Esophagus (tissue), 2 donors: ENCODE measurements around the gene MORC3. TPM values are rescaled to one million over a fixed set of nuclear protein-coding genes. Genes with fewer than 3 reads are reported as not detected.

Source experiments
- H3K27ac ChIP-seq, 2 donors: one replicate each; pipeline ENCODE4 v1.5.1; 2013; ENCODE audit warnings: low read depth in 2 of 2, mild to moderate bottlenecking in 2 of 2, inconsistent platforms in 1 of 2, low read length in 1 of 2, moderate library complexity in 1 of 2
- H3K27me3 ChIP-seq, 2 donors: one replicate each; pipeline ENCODE4 v1.6.1; 2013; ENCODE audit warnings: low read length in 2 of 2, control low read depth in 1 of 2, mild to moderate bottlenecking in 1 of 2; ENCODE audit not compliant: insufficient read depth in 2 of 2, control insufficient read depth in 1 of 2
- H3K36me3 ChIP-seq, 2 donors: one replicate each; pipeline ENCODE4 v1.6.1; 2013; ENCODE audit warnings: low read length in 1 of 2; ENCODE audit not compliant: control insufficient read depth in 2 of 2, insufficient read depth in 2 of 2
- H3K4me1 ChIP-seq, 2 donors: one replicate each; pipeline ENCODE4 v1.6.1; 2013; ENCODE audit warnings: low read length in 1 of 2; ENCODE audit not compliant: control insufficient read depth in 2 of 2, insufficient read depth in 2 of 2
- H3K4me3 ChIP-seq, 2 donors: one replicate each; pipeline ENCODE4 v1.5.1; 2013; ENCODE audit warnings: low read length in 2 of 2, mild to moderate bottlenecking in 2 of 2, low read depth in 1 of 2, moderate library complexity in 1 of 2
- H3K9me3 ChIP-seq, 2 donors: one replicate each; pipeline ENCODE4 v1.6.1; 2013; ENCODE audit warnings: mild to moderate bottlenecking in 2 of 2, low read depth in 1 of 2, low read length in 1 of 2, moderate library complexity in 1 of 2; ENCODE audit not compliant: control insufficient read depth in 2 of 2, insufficient read depth in 1 of 2
- WGBS, 2 donors: extraction: QIAGEN DNeasy Blood & Tissue Kit; methylation state at CpG; one replicate each; pipeline ENCODE4 v1.1.7; 2013; 5-methylcytosine and 5-hydroxymethylcytosine counted together
- polyA plus RNA-seq, 2 donors: library from polyadenylated mRNA; stranded (reverse); fragments of 200-250 nt; gene quantifications; one replicate each; pipeline ENCODE4 v1.2.3, GENCODE V29; 2013
- donor health status: healthy with polysubstance abuse.
- donor health status: Bipolar disorder and iron deficiency.

The MORC3 gene
- polyA plus RNA-seq, 2 donors = 13.1 to 18.6 TPM

DNA sequence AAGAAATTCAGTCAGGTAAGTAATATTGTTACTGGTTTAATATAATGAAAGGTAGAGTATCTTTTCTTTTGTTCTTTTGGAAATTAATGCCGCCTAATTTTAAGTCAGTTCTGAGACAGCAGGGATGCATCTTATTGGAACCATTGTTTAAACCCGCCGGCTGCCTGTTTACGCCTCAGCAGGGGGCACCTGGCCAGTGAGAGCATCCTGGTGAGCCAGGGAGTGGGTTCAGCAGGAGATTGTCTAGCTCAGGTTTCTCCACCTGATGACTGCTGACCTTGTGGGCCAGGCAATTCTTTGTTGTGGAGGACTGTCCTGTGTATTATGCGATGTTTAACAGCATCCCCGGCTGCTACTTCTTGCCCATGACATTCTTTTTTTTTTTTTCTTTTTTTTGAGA, 95.4 kb downstream of the MORC3 start:
- Histone ChIP-seq H3K27ac (no peak overlapping the region), H3K4me1 (peaks cover 0 to 2% of the 10 kb centered on the region in 2 donors), H3K9me3 (no peaks in the 10 kb centered on the region), H3K27me3 (no peaks in the 10 kb centered on the region), H3K36me3 (peaks cover 5 to 13% of the 10 kb centered on the region in 2 donors), H3K4me3 (no peak overlapping the region)
- 93 to 96% methylated on average over 6 of the region's 6 CpGs for WGBS, 2 donors

DNA sequence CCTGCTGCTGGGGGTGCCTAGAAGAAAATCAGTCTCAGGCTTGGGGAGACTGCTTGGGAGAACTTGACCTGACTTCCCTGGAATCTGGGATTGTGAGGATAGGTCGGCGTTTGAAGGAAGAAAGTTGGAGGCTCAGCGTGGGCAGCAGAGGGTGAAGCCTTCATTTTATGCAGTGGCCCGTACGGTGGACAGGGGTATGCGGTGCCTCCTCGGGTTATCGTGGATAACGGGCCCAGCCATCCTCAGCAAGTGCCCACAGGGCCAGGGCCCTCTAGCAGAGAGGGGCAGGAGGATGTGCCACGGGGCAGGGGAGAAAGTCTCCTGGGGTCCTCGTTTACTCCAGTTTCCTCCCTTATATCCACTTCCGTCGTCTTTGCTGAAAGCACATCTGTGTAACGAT, 99.2 kb downstream of the MORC3 start:
- Histone ChIP-seq H3K9me3 (no peaks in the 10 kb centered on the region), H3K27me3 (no peaks in the 10 kb centered on the region), H3K36me3 (peaks cover 0 to 7% of the 10 kb centered on the region in 2 donors), H3K4me3 (no peak overlapping the region), H3K4me1 (peaks cover 0 to 2% of the 10 kb centered on the region in 2 donors), H3K27ac (no peak overlapping the region)
- WGBS, 2 donors = 82 to 84% methylated on average over 14 of the region's 14 CpGs

DNA sequence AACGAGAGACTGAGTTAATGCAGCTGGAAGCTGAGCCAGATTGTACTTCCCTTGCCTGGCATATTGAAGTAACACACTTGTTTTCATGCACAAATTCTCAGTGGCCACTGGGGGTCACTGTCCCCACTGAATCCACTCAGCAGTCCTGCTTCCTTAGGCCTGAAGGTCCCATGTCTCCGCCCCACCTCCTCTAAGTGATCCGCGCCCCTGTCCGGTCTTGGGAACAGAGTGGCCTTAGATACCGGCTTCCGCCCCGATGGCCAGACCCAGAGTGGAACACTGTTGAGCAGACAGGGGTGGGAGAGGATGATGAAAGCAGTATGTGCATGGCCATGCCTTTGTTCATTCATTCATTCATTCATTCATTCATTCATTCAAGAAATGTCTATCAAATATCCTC, 100.0 kb downstream of the MORC3 start:
- Histone ChIP-seq H3K27ac (no peak overlapping the region), H3K27me3 (no peaks in the 10 kb centered on the region), H3K36me3 (peaks cover 0 to 7% of the 10 kb centered on the region in 2 donors), H3K4me1 (peaks cover 0 to 2% of the 10 kb centered on the region in 2 donors), H3K4me3 (no peak overlapping the region), H3K9me3 (no peaks in the 10 kb centered on the region)
- WGBS, 2 donors = 16 to 17% methylated on average over 8 of the region's 8 CpGs

DNA sequence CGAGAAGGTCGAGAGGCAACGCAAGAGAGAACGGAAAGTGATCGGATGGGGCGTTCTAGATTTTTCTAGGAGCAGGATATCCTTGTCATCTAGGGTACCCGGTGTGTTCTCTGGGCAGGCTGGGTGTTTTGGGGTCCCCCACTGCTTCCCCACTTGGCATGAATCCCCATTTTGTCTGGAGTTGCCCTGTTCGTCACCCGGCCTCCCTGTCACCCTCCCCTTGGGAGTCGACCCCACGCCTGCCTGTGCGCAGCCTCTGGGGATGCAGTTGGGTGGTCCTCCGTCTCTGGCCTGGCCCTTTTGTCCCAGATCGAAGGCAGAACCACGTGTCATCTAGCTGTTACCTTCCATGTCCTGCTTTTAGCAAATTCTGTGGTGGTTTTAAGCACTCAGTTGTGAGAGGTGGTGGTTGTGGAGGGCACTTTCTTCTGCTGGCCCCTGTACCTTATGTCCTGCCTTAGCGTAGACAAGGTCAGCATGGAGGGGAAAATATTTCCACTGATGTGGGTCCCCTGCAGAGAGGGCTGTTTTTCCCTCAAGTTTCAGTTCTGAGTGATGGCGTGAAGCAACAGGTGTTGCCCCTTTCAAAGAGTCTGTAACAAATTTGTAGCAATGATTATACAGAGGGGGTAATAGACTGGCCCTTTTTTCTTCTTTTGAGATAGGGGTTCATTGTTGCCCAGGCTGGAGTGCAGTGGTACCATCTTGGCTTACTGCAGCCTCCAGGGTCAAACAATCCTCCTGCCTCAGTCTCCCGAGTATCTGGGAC, 100.8 kb downstream of the MORC3 start:
- H3K4me3 ChIP-seq = no peak overlapping the region
- H3K9me3 ChIP-seq = no peaks in the 10 kb centered on the region
- H3K36me3 ChIP-seq = peaks cover 0 to 7% of the 10 kb centered on the region in 2 donors
- H3K27me3 ChIP-seq = no peaks in the 10 kb centered on the region
- H3K4me1 ChIP-seq = peaks cover 0 to 2% of the 10 kb centered on the region in 2 donors
- WGBS, 2 donors = 88 to 89% methylated on average over 18 of the region's 18 CpGs
- H3K27ac ChIP-seq = no peak overlapping the region

DNA sequence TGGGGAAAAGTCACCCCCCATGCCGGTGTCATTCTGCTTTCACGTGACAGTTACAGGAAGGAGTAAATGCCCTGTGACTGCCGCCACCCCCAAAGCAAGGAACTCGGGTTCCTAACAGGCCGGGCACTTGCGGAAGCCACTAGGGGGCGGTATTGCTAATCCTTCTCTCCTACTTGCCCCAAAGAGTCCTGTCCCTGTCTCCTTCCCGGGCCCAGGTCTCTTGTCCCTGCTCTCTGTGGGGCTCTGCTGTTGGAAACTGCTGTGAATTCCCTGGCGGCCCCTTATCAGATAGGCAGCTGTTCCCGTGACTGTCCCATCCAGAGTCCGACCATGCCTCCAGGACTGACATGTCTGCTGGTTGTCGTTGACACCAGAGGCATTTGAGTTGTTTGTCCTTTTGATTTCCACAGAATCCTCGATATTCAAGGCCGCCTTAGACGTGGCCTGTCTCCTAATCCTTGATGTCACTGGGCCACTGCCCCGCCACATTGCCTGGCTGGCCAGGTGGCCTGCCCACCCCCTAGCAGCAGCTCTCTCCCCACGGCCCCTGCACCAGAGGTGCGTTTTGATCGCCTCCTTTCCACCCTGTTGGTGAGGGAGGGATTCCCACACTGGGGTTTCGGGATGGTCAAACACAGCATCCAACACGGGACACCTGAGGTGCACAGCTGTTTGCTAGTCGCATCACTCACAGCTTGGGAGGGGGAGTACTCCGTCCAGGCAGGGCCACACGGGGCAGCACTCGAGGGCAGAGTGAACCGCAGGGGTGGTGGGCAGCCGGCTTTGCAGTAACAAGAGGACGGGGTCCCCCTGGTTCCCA, 102.5 kb downstream of the MORC3 start:
- H3K4me3 ChIP-seq = no peak overlapping the region
- H3K9me3 ChIP-seq = no peaks in the 10 kb centered on the region
- H3K36me3 ChIP-seq = peaks cover 0 to 3% of the 10 kb centered on the region in 2 donors
- H3K27me3 ChIP-seq = no peaks in the 10 kb centered on the region
- no peak overlapping the region for H3K27ac ChIP-seq
- H3K4me1 ChIP-seq = peaks cover 0 to 2% of the 10 kb centered on the region in 2 donors
- WGBS, 2 donors = 61 to 63% methylated on average over 28 of the region's 28 CpGs

DNA sequence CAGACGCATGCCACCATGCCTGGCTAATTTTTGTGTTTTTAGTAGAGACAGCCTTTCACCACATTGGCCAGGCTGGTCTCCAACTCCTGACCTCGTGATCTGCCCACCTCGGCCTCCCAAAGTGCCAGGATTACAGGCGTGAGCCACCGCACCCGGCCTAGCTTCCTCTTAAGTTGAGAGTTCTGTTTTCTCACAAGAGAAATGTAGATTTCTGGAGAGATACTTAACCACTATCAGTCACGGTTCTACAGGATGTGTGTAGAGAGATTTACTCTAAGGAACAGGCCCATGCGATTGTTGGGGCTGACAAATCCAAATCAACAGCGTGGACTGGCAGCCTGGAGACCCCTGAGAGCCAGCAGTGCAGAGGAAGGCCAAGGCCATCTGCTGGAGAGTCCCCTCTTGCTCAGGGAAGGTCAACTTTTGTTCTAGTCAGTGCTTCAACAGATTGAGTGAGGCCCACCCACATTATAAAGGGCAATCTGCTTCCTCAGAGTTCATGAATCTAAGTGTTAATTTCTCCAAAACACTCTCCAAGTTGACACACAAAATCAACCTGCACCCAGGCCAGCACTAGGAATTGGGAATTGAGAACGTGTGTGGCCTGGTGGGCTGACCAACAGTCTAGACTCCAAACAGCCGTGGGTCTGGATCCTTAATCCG, 103.9 kb downstream of the MORC3 start:
- H3K27me3 ChIP-seq = no peaks in the 10 kb centered on the region
- no peak overlapping the region for H3K4me3 ChIP-seq
- 88 to 93% methylated on average over 12 of the region's 12 CpGs for WGBS, 2 donors
- H3K4me1 ChIP-seq = peaks cover 0 to 4% of the 10 kb centered on the region in 2 donors
- H3K9me3 ChIP-seq = no peaks in the 10 kb centered on the region
- H3K27ac ChIP-seq = no peak overlapping the region
- H3K36me3 ChIP-seq = no peaks in the 10 kb centered on the region

DNA sequence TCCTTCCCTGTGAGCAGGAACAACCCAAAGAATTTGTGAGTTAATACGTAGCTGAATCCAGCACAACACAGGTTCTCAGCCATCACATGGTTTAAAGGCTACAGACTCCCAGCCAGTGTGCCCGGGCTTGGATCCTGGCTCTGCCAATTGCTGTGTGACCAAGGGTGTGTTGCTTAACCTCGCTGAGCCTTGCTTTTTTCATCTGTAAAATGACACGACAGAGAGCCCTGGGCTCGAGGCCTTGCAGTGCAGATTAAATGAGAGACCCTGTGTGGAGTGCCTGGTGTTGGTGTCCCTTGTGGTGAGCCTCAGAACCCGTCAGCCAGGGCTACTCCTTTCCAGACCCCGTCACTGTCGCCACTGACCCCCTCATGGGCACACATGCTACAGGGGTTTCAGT, 104.6 kb downstream of the MORC3 start:
- H3K4me1 ChIP-seq = peaks cover 0 to 4% of the 10 kb centered on the region in 2 donors
- H3K9me3 ChIP-seq = no peaks in the 10 kb centered on the region
- H3K4me3 ChIP-seq = no peak overlapping the region
- H3K36me3 ChIP-seq = no peaks in the 10 kb centered on the region
- no peak overlapping the region for H3K27ac ChIP-seq
- WGBS, 2 donors = 88 to 94% methylated on average over 8 of the region's 8 CpGs
- H3K27me3 ChIP-seq = no peaks in the 10 kb centered on the region

DNA sequence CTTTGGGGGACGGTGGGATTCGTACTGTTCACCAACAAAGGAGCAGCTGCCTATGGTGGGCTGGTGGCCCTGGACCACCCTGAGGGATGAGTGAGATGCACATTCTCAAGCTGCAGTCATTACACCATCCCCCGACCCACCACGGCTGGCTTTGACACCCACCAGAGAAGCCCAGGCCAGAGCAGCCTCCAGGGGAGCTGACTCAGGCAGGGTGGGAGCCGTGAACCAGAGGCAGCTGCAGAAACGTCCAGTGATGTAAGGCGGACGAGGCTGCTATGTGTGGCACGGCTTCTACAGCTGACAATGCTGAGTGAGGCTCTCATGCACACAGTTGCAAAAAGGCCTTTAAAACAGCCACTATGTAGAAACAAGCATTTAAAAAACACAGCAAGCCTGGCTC, 105.3 kb downstream of the MORC3 start:
- peaks cover 0 to 2% of the 10 kb centered on the region in 2 donors for H3K4me1 ChIP-seq
- no peaks in the 10 kb centered on the region for H3K36me3 ChIP-seq
- H3K4me3 ChIP-seq = no peak overlapping the region
- H3K27ac ChIP-seq = no peak overlapping the region
- no peaks in the 10 kb centered on the region for H3K27me3 ChIP-seq
- WGBS, 2 donors = 83 to 86% methylated on average over 9 of the region's 9 CpGs
- H3K9me3 ChIP-seq = no peaks in the 10 kb centered on the region
